ENCODE data around the gene SLC39A10.
"Not testable (repeated sequence)": the region's sequence is repeated elsewhere in the genome, so short reads cannot be mapped to it uniquely, and the experiment has no call there.

Gene SLC39A10

DNA sequence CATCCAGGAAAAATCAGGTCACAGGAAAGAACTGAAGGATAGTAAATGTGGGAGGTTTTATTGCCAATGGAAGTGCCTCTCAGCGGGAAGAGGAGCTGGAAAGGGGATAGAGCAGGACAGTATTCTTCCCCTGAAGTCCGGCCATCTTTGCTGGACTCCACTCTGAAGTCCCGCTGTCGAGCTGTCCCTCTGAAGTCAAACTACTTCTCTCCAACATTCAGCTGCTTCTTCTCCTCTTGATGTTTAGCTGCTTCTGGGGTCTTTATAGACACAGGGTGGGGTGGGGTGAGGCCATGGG is 23.5 kb upstream of the SLC39A10 start:
- ATAC-seq (replicated peaks; ENCODE audit: extremely low read depth, poor library complexity, severe bottlenecking): no peak
- Mint-ChIP-seq H3K27ac (ENCODE audit: low read depth) (no peak overlapping the region), H3K9me3 (no peaks in the 10 kb centered on the region), H3K36me3 (ENCODE audit: insufficient read depth) (no peaks in the 10 kb centered on the region), H3K4me1 (no peaks in the 10 kb centered on the region), H3K27me3 (no peaks in the 10 kb centered on the region), H3K4me3 (no peak overlapping the region)
- DNase-seq (ENCODE audit: low spot score in 2 of 2): no peak

DNA sequence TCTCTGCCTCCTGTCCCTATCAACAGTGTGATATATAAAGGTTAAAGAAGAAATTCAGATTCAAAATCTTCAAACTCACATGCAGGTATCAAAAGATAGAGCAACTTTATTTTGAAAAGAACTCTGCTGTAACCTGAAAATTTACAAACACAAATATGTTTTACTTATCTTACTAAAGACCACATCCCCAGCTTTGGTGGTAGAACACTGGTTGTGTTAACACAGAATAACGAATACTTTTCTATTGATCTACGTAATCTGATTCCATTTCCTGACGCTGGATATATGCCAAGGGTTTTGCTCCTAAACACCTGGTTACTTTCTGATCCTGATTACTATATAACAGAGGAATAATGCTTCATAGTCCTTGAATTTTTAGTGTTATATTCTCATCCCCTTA is 23.1 kb upstream of the SLC39A10 start:
- DNase-seq (ENCODE audit: low spot score in 2 of 2): no peak
- H3K27me3 Mint-ChIP-seq: no peaks in the 10 kb centered on the region
- H3K4me3 Mint-ChIP-seq: no peak overlapping the region
- no peak for ATAC-seq (replicated peaks; ENCODE audit: extremely low read depth, poor library complexity, severe bottlenecking)
- H3K4me1 Mint-ChIP-seq: no peaks in the 10 kb centered on the region
- no peaks in the 10 kb centered on the region for H3K9me3 Mint-ChIP-seq
- no peak overlapping the region for H3K27ac Mint-ChIP-seq (ENCODE audit: low read depth)
- H3K36me3 Mint-ChIP-seq (ENCODE audit: insufficient read depth): no peaks in the 10 kb centered on the region

- H3K4me1 Mint-ChIP-seq: no peaks in the 10 kb centered on the region
- H3K27me3 Mint-ChIP-seq: no peaks in the 10 kb centered on the region
- no peak overlapping the region for H3K4me3 Mint-ChIP-seq
- no peak for ATAC-seq (replicated peaks; ENCODE audit: extremely low read depth, poor library complexity, severe bottlenecking)
- H3K9me3 Mint-ChIP-seq: no peaks in the 10 kb centered on the region
- no peak for DNase-seq (ENCODE audit: low spot score in 2 of 2)
- no peaks in the 10 kb centered on the region for H3K36me3 Mint-ChIP-seq (ENCODE audit: insufficient read depth)
- H3K27ac Mint-ChIP-seq (ENCODE audit: low read depth): no peak overlapping the region
These were observed 20.1 kb upstream of the SLC39A10 start for GRCh38 chr2:195636890-195637289.

GRCh38 chr2:195638750-195639149 is 18.3 kb upstream of the SLC39A10 start:
- Mint-ChIP-seq H3K9me3 (no peaks in the 10 kb centered on the region), H3K36me3 (ENCODE audit: insufficient read depth) (no peaks in the 10 kb centered on the region), H3K4me1 (no peaks in the 10 kb centered on the region), H3K4me3 (no peak overlapping the region), H3K27me3 (no peaks in the 10 kb centered on the region), H3K27ac (ENCODE audit: low read depth) (no peak overlapping the region)
- no peak for DNase-seq (ENCODE audit: low spot score in 2 of 2)
- no peak for ATAC-seq (replicated peaks; ENCODE audit: extremely low read depth, poor library complexity, severe bottlenecking)

GRCh38 chr2:195639238-195639858 is 17.7 kb upstream of the SLC39A10 start:
- Mint-ChIP-seq H3K27me3 (no peaks in the 10 kb centered on the region), H3K36me3 (ENCODE audit: insufficient read depth) (no peaks in the 10 kb centered on the region), H3K4me3 (no peak overlapping the region), H3K4me1 (no peaks in the 10 kb centered on the region), H3K9me3 (no peaks in the 10 kb centered on the region), H3K27ac (ENCODE audit: low read depth) (no peak overlapping the region)
- ATAC-seq (replicated peaks; ENCODE audit: extremely low read depth, poor library complexity, severe bottlenecking) (no peak), DNase-seq (ENCODE audit: low spot score in 2 of 2) (no peak)

DNA sequence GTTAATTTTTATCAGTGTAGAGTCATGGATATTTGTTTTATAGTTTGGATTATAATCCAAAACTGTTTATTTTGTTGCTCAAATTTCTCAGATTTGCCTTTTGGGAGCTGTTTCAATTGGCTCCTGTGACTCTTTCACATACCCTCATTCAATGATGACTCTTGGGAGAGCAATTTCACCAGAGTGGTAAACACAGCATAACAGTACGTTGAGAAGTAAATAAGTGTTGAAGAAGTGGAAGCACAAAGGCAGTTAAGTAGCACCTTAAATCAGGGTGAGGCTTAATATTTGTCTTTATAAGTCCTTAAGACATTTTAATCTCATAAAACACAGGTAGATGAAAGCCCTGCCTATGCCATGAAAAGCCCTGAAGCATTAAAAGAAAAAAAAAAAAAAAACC is 17.1 kb upstream of the SLC39A10 start:
- H3K4me1 Mint-ChIP-seq: no peaks in the 10 kb centered on the region
- H3K27ac Mint-ChIP-seq (ENCODE audit: low read depth): no peak overlapping the region
- no peak for ATAC-seq (replicated peaks; ENCODE audit: extremely low read depth, poor library complexity, severe bottlenecking)
- H3K36me3 Mint-ChIP-seq (ENCODE audit: insufficient read depth): no peaks in the 10 kb centered on the region
- no peaks in the 10 kb centered on the region for H3K9me3 Mint-ChIP-seq
- no peak for DNase-seq (ENCODE audit: low spot score in 2 of 2)
- no peaks in the 10 kb centered on the region for H3K27me3 Mint-ChIP-seq
- no peak overlapping the region for H3K4me3 Mint-ChIP-seq

DNA sequence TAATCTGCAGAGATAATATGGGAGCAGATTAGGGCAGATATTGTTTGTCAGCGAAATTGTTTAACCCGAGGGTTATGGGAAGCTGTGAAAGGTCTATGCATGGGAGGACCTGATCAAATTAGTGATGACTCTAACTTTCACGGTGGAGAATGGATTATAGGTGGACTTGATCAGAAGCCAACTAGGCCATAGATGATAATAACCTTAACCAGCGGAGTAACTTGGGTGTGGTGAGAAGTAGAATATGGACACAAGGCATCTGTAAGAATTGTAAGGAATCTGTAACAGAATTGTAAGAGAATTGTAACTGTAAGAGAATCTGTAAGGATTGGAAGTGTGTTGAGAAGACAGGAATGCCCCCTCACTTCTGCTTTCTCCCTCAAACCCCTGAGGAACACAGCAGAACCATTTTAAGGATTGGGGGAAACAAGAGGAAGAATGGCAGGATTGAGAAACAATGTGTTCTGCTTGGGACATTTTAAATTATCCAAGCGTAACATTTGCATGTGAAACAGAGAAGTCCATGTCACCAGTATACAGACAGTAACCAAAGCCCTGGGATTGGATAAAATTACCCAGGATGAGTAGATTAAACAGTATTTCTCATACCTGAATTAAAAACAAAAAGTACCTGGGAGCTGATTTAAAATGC is 14.9 kb upstream of the SLC39A10 start:
- no peaks in the 10 kb centered on the region for H3K27me3 Mint-ChIP-seq
- peaks cover 7% of the 10 kb centered on the region for H3K4me1 Mint-ChIP-seq
- H3K9me3 Mint-ChIP-seq: no peaks in the 10 kb centered on the region
- no peak for ATAC-seq (replicated peaks; ENCODE audit: extremely low read depth, poor library complexity, severe bottlenecking)
- DNase-seq (ENCODE audit: low spot score in 2 of 2): no peak
- H3K4me3 Mint-ChIP-seq: no peak overlapping the region
- no peak overlapping the region for H3K27ac Mint-ChIP-seq (ENCODE audit: low read depth)
- H3K36me3 Mint-ChIP-seq (ENCODE audit: insufficient read depth): no peaks in the 10 kb centered on the region

- Mint-ChIP-seq H3K9me3 (no peaks in the 10 kb centered on the region), H3K4me3 (no peak overlapping the region), H3K36me3 (ENCODE audit: insufficient read depth) (no peaks in the 10 kb centered on the region), H3K27me3 (no peaks in the 10 kb centered on the region), H3K27ac (ENCODE audit: low read depth) (no peak overlapping the region), H3K4me1 (peaks cover 11% of the 10 kb centered on the region)
- no peak for DNase-seq (ENCODE audit: low spot score in 2 of 2)
- ATAC-seq (replicated peaks; ENCODE audit: extremely low read depth, poor library complexity, severe bottlenecking): no peak
These were observed 14.4 kb upstream of the SLC39A10 start for GRCh38 chr2:195642679-195643068.

DNA sequence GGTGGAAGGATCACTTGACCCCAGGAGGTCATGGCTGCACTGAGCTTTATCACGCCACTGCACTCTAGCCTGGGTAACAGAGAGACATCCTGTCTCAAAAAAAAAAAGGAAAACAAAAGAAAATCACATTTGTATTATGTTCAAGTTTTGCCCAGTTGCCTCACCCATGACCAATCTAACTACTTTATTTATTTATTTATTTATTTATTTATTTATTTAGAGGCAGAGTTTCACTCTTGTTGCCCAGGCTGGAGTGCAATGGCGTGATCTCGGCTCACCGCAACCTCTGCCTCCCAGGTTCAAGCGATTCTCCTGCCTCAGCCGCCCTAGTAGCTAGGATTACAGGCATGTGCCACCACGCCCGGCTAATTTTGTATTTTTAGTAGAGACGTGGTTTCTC is 12.3 kb upstream of the SLC39A10 start:
- not testable (repeated sequence) for H3K36me3 Mint-ChIP-seq (ENCODE audit: insufficient read depth); H3K9me3 Mint-ChIP-seq
- H3K4me1 Mint-ChIP-seq: peaks cover 21% of the 10 kb centered on the region

DNA sequence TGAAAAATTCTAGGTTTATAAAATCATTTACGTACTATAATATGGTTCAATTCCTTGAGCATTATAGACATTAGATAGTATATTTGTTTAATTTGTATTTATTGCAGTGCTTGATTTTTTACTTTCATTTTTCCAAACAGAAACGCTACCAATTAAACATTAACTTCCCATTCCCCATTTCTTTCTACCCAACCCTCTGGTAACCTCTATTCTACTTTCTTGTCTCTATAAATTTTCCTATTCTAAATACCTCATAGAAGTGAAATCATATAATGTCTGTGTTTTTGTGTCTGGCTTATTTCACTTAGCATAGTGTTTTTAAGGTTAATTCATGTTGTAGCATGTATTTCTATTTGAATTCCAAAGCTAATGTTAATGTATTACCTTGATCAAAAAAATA is 11.6 kb upstream of the SLC39A10 start:
- peaks cover 28% of the 10 kb centered on the region for H3K4me1 Mint-ChIP-seq
- no peak overlapping the region for H3K27ac Mint-ChIP-seq (ENCODE audit: low read depth)
- DNase-seq (ENCODE audit: low spot score in 2 of 2): no peak
- H3K27me3 Mint-ChIP-seq: no peaks in the 10 kb centered on the region
- ATAC-seq (replicated peaks; ENCODE audit: extremely low read depth, poor library complexity, severe bottlenecking): no peak
- peaks cover 9% of the 10 kb centered on the region for H3K36me3 Mint-ChIP-seq (ENCODE audit: insufficient read depth)
- no peak overlapping the region for H3K4me3 Mint-ChIP-seq
- H3K9me3 Mint-ChIP-seq: no peaks in the 10 kb centered on the region

More for the DNA sequence above, 12.3 kb upstream of the SLC39A10 start:
- not testable (repeated sequence) for DNase-seq (ENCODE audit: low spot score in 2 of 2); H3K27ac Mint-ChIP-seq (ENCODE audit: low read depth); ATAC-seq (replicated peaks; ENCODE audit: extremely low read depth, poor library complexity, severe bottlenecking); H3K27me3 Mint-ChIP-seq; H3K4me3 Mint-ChIP-seq

- ATAC-seq (replicated peaks; ENCODE audit: extremely low read depth, poor library complexity, severe bottlenecking): no peak
- Mint-ChIP-seq H3K27me3 (no peaks in the 10 kb centered on the region), H3K9me3 (no peaks in the 10 kb centered on the region)
These were observed 10.6 kb upstream of the SLC39A10 start for GRCh38 chr2:195646424-195646823.

GRCh38 chr2:195647302-195647701 is 9.7 kb upstream of the SLC39A10 start:
- peaks cover 12% of the 10 kb centered on the region for H3K36me3 Mint-ChIP-seq (ENCODE audit: insufficient read depth)
- H3K9me3 Mint-ChIP-seq: no peaks in the 10 kb centered on the region
- DNase-seq (ENCODE audit: low spot score in 2 of 2) (no peak), ATAC-seq (replicated peaks; ENCODE audit: extremely low read depth, poor library complexity, severe bottlenecking) (no peak)
- H3K4me3 Mint-ChIP-seq: no peak overlapping the region
- no peaks in the 10 kb centered on the region for H3K27me3 Mint-ChIP-seq
- peaks cover 29% of the 10 kb centered on the region for H3K4me1 Mint-ChIP-seq
- no peak overlapping the region for H3K27ac Mint-ChIP-seq (ENCODE audit: low read depth)

More at GRCh38 chr2:195646424-195646823, 10.6 kb upstream of the SLC39A10 start:
- Mint-ChIP-seq H3K27ac (ENCODE audit: low read depth) (no peak overlapping the region), H3K4me1 (peaks cover 29% of the 10 kb centered on the region), H3K4me3 (no peak overlapping the region), H3K36me3 (ENCODE audit: insufficient read depth) (peaks cover 11% of the 10 kb centered on the region)
- no peak for DNase-seq (ENCODE audit: low spot score in 2 of 2)

GRCh38 chr2:195648370-195648769 is 8.7 kb upstream of the SLC39A10 start:
- H3K27me3 Mint-ChIP-seq; H3K9me3 Mint-ChIP-seq; DNase-seq (ENCODE audit: low spot score in 2 of 2); ATAC-seq (replicated peaks; ENCODE audit: extremely low read depth, poor library complexity, severe bottlenecking): not testable (repeated sequence)
- peaks cover 29% of the 10 kb centered on the region for H3K4me1 Mint-ChIP-seq
- peaks cover 12% of the 10 kb centered on the region for H3K36me3 Mint-ChIP-seq (ENCODE audit: insufficient read depth)
- peak overlapping the region; percentile 65 for H3K4me3 Mint-ChIP-seq
- peak overlapping the region; percentile 66 for H3K27ac Mint-ChIP-seq (ENCODE audit: low read depth)
